Sigmoid colon (tissue), 7 donors: ENCODE data around the gene HIGD2B. TPM values are rescaled to one million over a fixed set of nuclear protein-coding genes. Genes with fewer than 3 reads are reported as not detected.

Source experiments
- DNase-seq: peaks from one replicate; pipeline ENCODE4 v3.0.0-alpha.2; 2019
- H3K27ac ChIP-seq, 4 donors: fragments of 200-600 bp; sonication (generic); one replicate each; pipeline ENCODE4 v1.5.1; 2016 to 2019; ENCODE audit warnings: mild to moderate bottlenecking in 1 of 4
- H3K27me3 ChIP-seq, 3 donors: fragments of 200-600 bp; sonication (generic); one replicate each; pipeline ENCODE4 v1.5.1; 2019; ENCODE audit warnings: mild to moderate bottlenecking in 1 of 3
- H3K36me3 ChIP-seq, 4 donors: fragments of 200-600 bp; sonication (generic); one replicate each; pipeline ENCODE4 v1.5.1; 2016 to 2019
- H3K4me1 ChIP-seq, 4 donors: fragments of 200-600 bp; sonication (generic); one replicate each; pipeline ENCODE4 v1.5.1; 2017 to 2019
- H3K4me3 ChIP-seq, 4 donors: fragments of 200-600 bp; sonication (generic); one replicate each; pipeline ENCODE4 v1.5.1; 2017 to 2019; ENCODE audit warnings: mild to moderate bottlenecking in 2 of 4, moderate library complexity in 1 of 4
- H3K9me3 ChIP-seq, 4 donors: fragments of 200-600 bp in 3 of 4; sonication (generic) in 3 of 4; one replicate each; pipeline versions ENCODE4 v1.5.1 to v1.6.1; 2013 to 2019
- CTCF ChIP-seq, 4 experiments: fragments of 450-650 bp in 3 of 4; fragments of 200-600 bp in 1 of 4; IDR thresholded peaks; one replicate each; pipeline ENCODE4 v1.5.1; 2016 to 2019; ENCODE audit warnings: antibody characterized with exemption in 4 of 4, mild to moderate bottlenecking in 3 of 4, moderate library complexity in 2 of 4
- EP300 ChIP-seq, 4 donors: sonication (generic); formaldehyde crosslinking; IDR thresholded peaks; one replicate each; pipeline ENCODE4 v1.6.1; 2017; ENCODE audit warnings: antibody characterized with exemption in 4 of 4
- POLR2A ChIP-seq, 2 donors: fragments of 450-650 bp; IDR thresholded peaks; one replicate each; pipeline ENCODE4 v1.6.1; 2016; ENCODE audit warnings: antibody characterized with exemption in 2 of 2, mild to moderate bottlenecking in 2 of 2, moderate library complexity in 2 of 2
- POLR2AphosphoS5 ChIP-seq, 4 donors: sonication (generic); formaldehyde crosslinking; IDR thresholded peaks; one replicate each; pipeline ENCODE4 v1.6.1; 2017; ENCODE audit warnings: antibody characterized with exemption in 4 of 4
- WGBS, 2 donors: extraction: QIAGEN DNeasy Blood & Tissue Kit; methylation state at CpG; one replicate each; pipeline ENCODE4 v1.1.7; 2013; 5-methylcytosine and 5-hydroxymethylcytosine counted together
- intact Hi-C: fragments of 100-400 bp; cut with DNase I; formaldehyde crosslinking; loops from one replicate; pipeline ENCODE4 v1.15.1; 2023
- polyA plus RNA-seq, 3 donors: library from polyadenylated mRNA; stranded (reverse); fragments of 200-250 nt; gene quantifications; one replicate each; pipeline ENCODE4 v1.2.3, GENCODE V29; 2013
- total RNA-seq, 4 donors: library from RNA; depleted of rRNA; stranded (reverse); fragments of >200 nt; gene quantifications; one replicate each; pipeline ENCODE4 v1.1.0, GENCODE V29; 2016
- donor health status: healthy with polysubstance abuse.
- donor health status: Bipolar disorder and iron deficiency.
- donor health status: healthy.

The HIGD2B gene
- total and polyA plus RNA-seq, 7 donors: not detected

- no peak for DNase-seq
- peaks cover 0 to 15% (median 8%) of the 10 kb centered on the region in 4 donors for H3K4me1 ChIP-seq
- no peak overlapping the region for H3K4me3 ChIP-seq
- H3K27ac ChIP-seq: no peak overlapping the region
- TF ChIP-seq CTCF (IDR thresholded peaks at IDR 0.05): no peak
- no peak for TF ChIP-seq POLR2A (IDR thresholded peaks at IDR 0.05)
- TF ChIP-seq EP300 (IDR thresholded peaks at IDR 0.05): no peak
- no peak for TF ChIP-seq POLR2AphosphoS5 (IDR thresholded peaks at IDR 0.05)
- H3K27me3 ChIP-seq: no peaks in the 10 kb centered on the region
- no peaks in the 10 kb centered on the region for H3K36me3 ChIP-seq
- H3K9me3 ChIP-seq: no peaks in the 10 kb centered on the region
- WGBS, 2 donors: 93 to 95% methylated on average over 3 of the region's 3 CpGs
- intact Hi-C loops: loop anchor here (10.0 kb wide), 3 partner anchors 88 to 372 kb away; partner anchors contain the start of genes HEXA and NEO1
Observed at GRCh38 chr15:72682772-72683171, 3.2 kb downstream of the HIGD2B start.

GRCh38 chr15:72680931-72681330 is 5.1 kb downstream of the HIGD2B start:
- Histone ChIP-seq H3K27me3 (peaks cover 0 to 8% (median 0%) of the 10 kb centered on the region in 3 donors), H3K36me3 (no peaks in the 10 kb centered on the region), H3K4me3 (no peak overlapping the region), H3K4me1 (peaks cover 0 to 7% (median 5%) of the 10 kb centered on the region in 4 donors), H3K27ac (no peak overlapping the region), H3K9me3 (no peaks in the 10 kb centered on the region)
- TF ChIP-seq POLR2A (IDR thresholded peaks at IDR 0.05) (no peak), POLR2AphosphoS5 (IDR thresholded peaks at IDR 0.05) (no peak), CTCF (IDR thresholded peaks at IDR 0.05) (no peak), EP300 (IDR thresholded peaks at IDR 0.05) (no peak)
- intact Hi-C loops: loop anchor here (10.0 kb wide), 3 partner anchors 86 to 374 kb away; partner anchors contain the start of genes HEXA and NEO1
- no peak for DNase-seq
- 53 to 57% methylated on average over 3 of the region's 3 CpGs for WGBS, 2 donors

GRCh38 chr15:72676838-72677237 is 9.1 kb downstream of the HIGD2B start:
- H3K4me1 ChIP-seq: no peaks in the 10 kb centered on the region
- WGBS, 2 donors: 91 to 92% methylated on average over 4 of the region's 4 CpGs
- peaks cover 0 to 14% (median 0%) of the 10 kb centered on the region in 3 donors for H3K27me3 ChIP-seq
- no peaks in the 10 kb centered on the region for H3K9me3 ChIP-seq
- no peaks in the 10 kb centered on the region for H3K36me3 ChIP-seq
- no peak for DNase-seq
- H3K27ac ChIP-seq: no peak overlapping the region
- TF ChIP-seq POLR2A (IDR thresholded peaks at IDR 0.05) (no peak), CTCF (IDR thresholded peaks at IDR 0.05) (no peak), EP300 (IDR thresholded peaks at IDR 0.05) (no peak), POLR2AphosphoS5 (IDR thresholded peaks at IDR 0.05) (no peak)
- intact Hi-C loops: no loop called here
- H3K4me3 ChIP-seq: no peak overlapping the region

DNA sequence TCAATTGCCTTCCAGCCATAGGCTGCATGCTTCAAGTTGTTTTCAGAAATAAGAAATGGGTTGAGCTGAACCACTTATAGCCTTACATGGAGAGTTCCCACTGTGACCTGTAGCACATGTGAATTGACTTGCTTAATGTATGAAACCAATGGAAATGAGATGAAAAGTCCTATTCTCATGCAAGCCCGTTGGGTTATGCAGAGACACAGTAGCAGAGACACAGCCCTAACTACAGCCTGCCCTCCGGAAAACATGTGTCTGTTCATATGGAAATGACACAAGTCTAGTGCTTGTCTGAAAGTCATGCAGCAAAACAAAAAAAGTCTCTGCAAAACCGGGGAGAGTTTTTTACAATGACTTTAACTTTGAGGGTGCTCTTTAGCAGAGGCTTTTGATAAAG is 14.5 kb downstream of the HIGD2B start:
- H3K27ac ChIP-seq: no peak overlapping the region
- no peaks in the 10 kb centered on the region for H3K36me3 ChIP-seq
- WGBS, 2 donors: 28 to 40% methylated on average over 3 of the region's 3 CpGs
- H3K27me3 ChIP-seq: peaks cover 0 to 12% (median 0%) of the 10 kb centered on the region in 3 donors
- TF ChIP-seq EP300 (IDR thresholded peaks at IDR 0.05) (no peak), POLR2A (IDR thresholded peaks at IDR 0.05) (no peak), CTCF (IDR thresholded peaks at IDR 0.05) (no peak), POLR2AphosphoS5 (IDR thresholded peaks at IDR 0.05) (no peak)
- no peak overlapping the region for H3K4me3 ChIP-seq
- intact Hi-C loops: no loop called here
- peaks cover 0 to 8% (median 3%) of the 10 kb centered on the region in 4 donors for H3K4me1 ChIP-seq
- H3K9me3 ChIP-seq: no peaks in the 10 kb centered on the region
- DNase-seq: no peak
